Neutrophil (primary cell): ENCODE measurements around the gene KIF7.

Experiments used
- H3K27ac ChIP-seq: fragments of 200-600 bp; sonication (generic); 2 replicates; pipeline ENCODE4 v1.5.1; 2016; ENCODE audit warnings: mild to moderate bottlenecking, moderate library complexity
- H3K27me3 ChIP-seq: fragments of 200-600 bp; sonication (generic); 2 replicates; pipeline ENCODE4 v1.6.0; 2016; ENCODE audit warnings: mild to moderate bottlenecking
- H3K36me3 ChIP-seq: fragments of 200-600 bp; sonication (generic); 2 replicates; pipeline ENCODE4 v1.5.1; 2017
- H3K4me1 ChIP-seq, 2 experiments: fragments of 200-600 bp in 1 of 2; sonication (generic) in 1 of 2; 1 replicate in 1 of 2; 2 replicates in 1 of 2; pipeline versions ENCODE4 v1.5.1 to v1.6.1; 2013 to 2016; ENCODE audit warnings: low read depth in 1 of 2, low read length in 1 of 2, mild to moderate bottlenecking in 1 of 2, moderate library complexity in 1 of 2; ENCODE audit not compliant: control insufficient read depth in 1 of 2, insufficient read depth in 1 of 2
- H3K4me3 ChIP-seq, 2 experiments: fragments of 200-600 bp in 1 of 2; sonication (generic) in 1 of 2; 1 replicate in 1 of 2; 2 replicates in 1 of 2; pipeline ENCODE4 v1.5.1; 2013 to 2016; ENCODE audit warnings: low read depth in 1 of 2, low read length in 1 of 2, mild to moderate bottlenecking in 1 of 2, moderate library complexity in 1 of 2
- H3K9me3 ChIP-seq: fragments of 200-600 bp; sonication (generic); 2 replicates; pipeline ENCODE4 v1.5.1; 2016
- TF ChIP-seq, protein P1 (sequence below): fragments of 200-600 bp; sonication (generic); IDR thresholded peaks from 2 replicates; pipeline ENCODE4 v1.5.1; 2016; ENCODE audit warnings: antibody characterized with exemption

KIF7 gene

DNA sequence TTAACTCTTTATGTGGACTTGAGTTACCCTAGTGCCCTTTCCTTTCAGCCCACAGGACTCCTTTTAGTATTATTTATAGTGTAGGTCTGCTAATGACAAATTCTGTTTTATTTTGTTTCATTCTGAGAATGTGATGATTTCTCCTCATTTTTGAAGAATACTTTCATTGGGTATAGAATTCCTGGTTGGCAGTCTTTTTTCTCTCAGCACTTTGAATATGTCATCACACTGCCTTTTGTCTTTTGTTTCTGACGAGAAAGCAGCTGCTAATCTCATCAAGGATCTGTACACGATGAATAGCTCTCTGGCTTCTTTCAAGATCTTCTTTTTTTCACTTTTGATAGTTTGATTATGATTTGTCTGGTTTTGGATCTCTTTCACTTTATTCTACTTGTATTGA, 42.2 kb downstream of the KIF7 start:
- Histone ChIP-seq H3K4me3 (no peak overlapping the region), H3K9me3 (no peaks in the 10 kb centered on the region), H3K27me3 (no peaks in the 10 kb centered on the region), H3K27ac (no peak overlapping the region), H3K4me1 (no peaks in the 10 kb centered on the region), H3K36me3 (peaks cover 62% of the 10 kb centered on the region)
- TF ChIP-seq, protein P1, sequence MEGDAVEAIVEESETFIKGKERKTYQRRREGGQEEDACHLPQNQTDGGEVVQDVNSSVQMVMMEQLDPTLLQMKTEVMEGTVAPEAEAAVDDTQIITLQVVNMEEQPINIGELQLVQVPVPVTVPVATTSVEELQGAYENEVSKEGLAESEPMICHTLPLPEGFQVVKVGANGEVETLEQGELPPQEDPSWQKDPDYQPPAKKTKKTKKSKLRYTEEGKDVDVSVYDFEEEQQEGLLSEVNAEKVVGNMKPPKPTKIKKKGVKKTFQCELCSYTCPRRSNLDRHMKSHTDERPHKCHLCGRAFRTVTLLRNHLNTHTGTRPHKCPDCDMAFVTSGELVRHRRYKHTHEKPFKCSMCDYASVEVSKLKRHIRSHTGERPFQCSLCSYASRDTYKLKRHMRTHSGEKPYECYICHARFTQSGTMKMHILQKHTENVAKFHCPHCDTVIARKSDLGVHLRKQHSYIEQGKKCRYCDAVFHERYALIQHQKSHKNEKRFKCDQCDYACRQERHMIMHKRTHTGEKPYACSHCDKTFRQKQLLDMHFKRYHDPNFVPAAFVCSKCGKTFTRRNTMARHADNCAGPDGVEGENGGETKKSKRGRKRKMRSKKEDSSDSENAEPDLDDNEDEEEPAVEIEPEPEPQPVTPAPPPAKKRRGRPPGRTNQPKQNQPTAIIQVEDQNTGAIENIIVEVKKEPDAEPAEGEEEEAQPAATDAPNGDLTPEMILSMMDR, result no peak

- H3K27ac ChIP-seq, result no peak overlapping the region
- H3K9me3 ChIP-seq, result no peaks in the 10 kb centered on the region
- no peak overlapping the region for H3K4me3 ChIP-seq
- H3K27me3 ChIP-seq, result no peaks in the 10 kb centered on the region
- peaks cover 64% of the 10 kb centered on the region for H3K36me3 ChIP-seq
- no peaks in the 10 kb centered on the region for H3K4me1 ChIP-seq
- TF ChIP-seq, protein P1, result no peak
These were observed 44.0 kb downstream of the KIF7 start for GRCh38 chr15:89611317-89611716.

- no peaks in the 10 kb centered on the region for H3K27me3 ChIP-seq
- TF ChIP-seq, protein P1, result no peak
- peaks cover 74% of the 10 kb centered on the region for H3K36me3 ChIP-seq
These were observed 56.2 kb downstream of the KIF7 start for GRCh38 chr15:89599021-89599420.

DNA sequence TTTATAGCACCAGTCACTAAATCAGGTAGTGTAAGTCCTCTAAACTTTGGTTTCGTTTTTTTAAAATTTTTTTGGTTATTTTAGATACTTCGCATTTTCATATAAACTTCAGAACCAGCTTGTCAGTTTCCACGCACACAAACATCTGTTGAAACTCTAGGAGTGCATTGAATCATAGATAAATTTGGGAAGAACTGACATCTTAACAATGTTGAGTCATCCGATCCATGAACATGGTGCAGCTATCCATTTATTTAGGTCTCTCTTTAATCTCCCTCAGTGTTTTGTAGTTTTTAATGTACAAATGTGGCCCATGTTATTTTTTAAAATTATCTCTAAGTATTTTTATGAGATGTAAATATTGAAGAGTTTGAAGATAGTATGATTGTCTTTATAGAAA, 62.2 kb downstream of the KIF7 start:
- Histone ChIP-seq H3K4me1 (no peaks in the 10 kb centered on the region), H3K27me3 (no peaks in the 10 kb centered on the region), H3K9me3 (no peaks in the 10 kb centered on the region), H3K4me3 (no peak overlapping the region), H3K27ac (no peak overlapping the region), H3K36me3 (peaks cover 69% of the 10 kb centered on the region)
- TF ChIP-seq, protein P1, result no peak

More at GRCh38 chr15:89599021-89599420, 56.2 kb downstream of the KIF7 start:
- Histone ChIP-seq H3K27ac (no peak overlapping the region), H3K4me3 (no peak overlapping the region), H3K9me3 (no peaks in the 10 kb centered on the region), H3K4me1 (no peaks in the 10 kb centered on the region)

- H3K9me3 ChIP-seq, result no peaks in the 10 kb centered on the region
- H3K4me3 ChIP-seq, result no peak overlapping the region
- H3K36me3 ChIP-seq, result peaks cover 74% of the 10 kb centered on the region
- no peak overlapping the region for H3K27ac ChIP-seq
- TF ChIP-seq, protein P1, result no peak
- H3K27me3 ChIP-seq, result no peaks in the 10 kb centered on the region
- no peaks in the 10 kb centered on the region for H3K4me1 ChIP-seq
These were observed 63.4 kb downstream of the KIF7 start for GRCh38 chr15:89591834-89592233.

GRCh38 chr15:89587955-89588354, 67.3 kb downstream of the KIF7 start:
- TF ChIP-seq, protein P1, result no peak
- H3K9me3 ChIP-seq, result no peaks in the 10 kb centered on the region
- peaks cover 82% of the 10 kb centered on the region for H3K36me3 ChIP-seq
- no peaks in the 10 kb centered on the region for H3K27me3 ChIP-seq
- H3K27ac ChIP-seq, result no peak overlapping the region
- H3K4me3 ChIP-seq, result no peak overlapping the region
- H3K4me1 ChIP-seq, result no peaks in the 10 kb centered on the region
